ENCODE measurements around the gene SMIM45.

The SMIM45 gene

GRCh38 chr22:41914611-41915034 is 37.3 kb upstream of the SMIM45 start:
- peaks cover 0 to 55% (median 25%) of the 10 kb centered on the region in 4 donors for H3K4me1 ChIP-seq
- H3K27me3 ChIP-seq = peaks cover 8 to 85% of the 10 kb centered on the region in 2 donors
- DNase-seq (ENCODE audit: low spot score in 2 of 2) = no peak

DNA sequence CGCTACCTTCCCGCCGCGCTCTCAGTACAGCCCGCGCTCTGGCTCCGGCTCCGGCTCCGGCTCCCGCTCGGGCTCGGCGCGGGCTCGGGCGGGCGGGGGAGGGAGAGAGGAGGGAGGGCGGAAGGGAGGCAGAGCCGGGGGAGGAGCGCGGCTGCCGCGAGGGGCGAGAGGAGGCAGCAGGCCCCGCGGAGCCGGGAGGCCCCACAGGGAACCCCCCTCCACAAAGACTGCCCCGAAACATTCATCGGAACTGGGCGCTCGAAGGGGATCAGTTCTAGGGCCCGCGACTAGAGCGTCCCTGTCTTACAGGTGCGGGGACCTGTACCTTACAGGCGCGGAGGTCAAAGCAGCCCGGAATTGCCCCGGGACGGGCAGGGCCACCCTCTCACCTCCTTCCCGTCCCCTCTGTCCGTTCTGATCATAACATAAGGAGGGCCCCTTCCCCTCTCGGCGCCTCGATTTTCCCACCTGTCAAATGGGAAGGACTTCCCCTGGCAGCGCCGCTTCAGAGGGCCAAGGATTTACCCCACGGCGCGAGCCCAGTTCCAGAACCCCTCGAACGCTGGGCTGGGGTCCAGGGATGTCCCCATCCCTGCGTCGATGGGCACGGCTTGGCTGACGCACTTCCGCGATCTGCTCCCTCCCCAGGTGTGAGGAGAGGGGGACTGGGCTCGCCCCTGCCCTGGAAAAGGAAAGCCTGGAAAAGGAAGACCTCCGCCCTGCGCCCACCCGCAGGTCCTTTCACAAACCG is 36.7 kb upstream of the SMIM45 start, which contains the start of gene SHISA8:
SHISA8 (minus strand) TSS at position 40 of the 751 bp plus-strand sequence. CDS start 407 bp downstream, outside the sequence.
- peak in 1 of 2 donors; percentile 26 for DNase-seq (ENCODE audit: low spot score in 2 of 2)
- WGBS, 2 donors = 5 to 10% methylated on average over 30 to 58 of the region's 63 CpGs
- Histone ChIP-seq H3K27me3 (peaks cover 8 to 91% of the 10 kb centered on the region in 2 donors), H3K4me3 (peak within 1 kb of the TSS in 3 of 4 donors; percentile 9 to 51 (median 31)), H3K36me3 (no peaks in the 10 kb centered on the region), H3K27ac (no peak within 1 kb of the TSS), H3K4me1 (peaks cover 0 to 55% (median 29%) of the 10 kb centered on the region in 4 donors), H3K9me3 (no peaks in the 10 kb centered on the region)
- TF ChIP-seq EP300 (IDR thresholded peaks at IDR 0.05) = no peak
- TF ChIP-seq CTCF (IDR thresholded peaks at IDR 0.05) = no peak
- no peak for TF ChIP-seq POLR2A (IDR thresholded peaks at IDR 0.05)

More at GRCh38 chr22:41914611-41915034, 37.3 kb upstream of the SMIM45 start:
- 2% methylated on average over 38 of the region's 67 CpGs; no CpG with 5 or more reads in 1 of the 2 donors for WGBS, 2 donors
- Histone ChIP-seq H3K9me3 (no peaks in the 10 kb centered on the region), H3K4me3 (peak overlapping the region in 3 of 4 donors; percentile 9 to 51 (median 31)), H3K27ac (no peak overlapping the region), H3K36me3 (no peaks in the 10 kb centered on the region)
- TF ChIP-seq POLR2A (IDR thresholded peaks at IDR 0.05) (no peak), EP300 (IDR thresholded peaks at IDR 0.05) (no peak), CTCF (IDR thresholded peaks at IDR 0.05) (no peak)

DNA sequence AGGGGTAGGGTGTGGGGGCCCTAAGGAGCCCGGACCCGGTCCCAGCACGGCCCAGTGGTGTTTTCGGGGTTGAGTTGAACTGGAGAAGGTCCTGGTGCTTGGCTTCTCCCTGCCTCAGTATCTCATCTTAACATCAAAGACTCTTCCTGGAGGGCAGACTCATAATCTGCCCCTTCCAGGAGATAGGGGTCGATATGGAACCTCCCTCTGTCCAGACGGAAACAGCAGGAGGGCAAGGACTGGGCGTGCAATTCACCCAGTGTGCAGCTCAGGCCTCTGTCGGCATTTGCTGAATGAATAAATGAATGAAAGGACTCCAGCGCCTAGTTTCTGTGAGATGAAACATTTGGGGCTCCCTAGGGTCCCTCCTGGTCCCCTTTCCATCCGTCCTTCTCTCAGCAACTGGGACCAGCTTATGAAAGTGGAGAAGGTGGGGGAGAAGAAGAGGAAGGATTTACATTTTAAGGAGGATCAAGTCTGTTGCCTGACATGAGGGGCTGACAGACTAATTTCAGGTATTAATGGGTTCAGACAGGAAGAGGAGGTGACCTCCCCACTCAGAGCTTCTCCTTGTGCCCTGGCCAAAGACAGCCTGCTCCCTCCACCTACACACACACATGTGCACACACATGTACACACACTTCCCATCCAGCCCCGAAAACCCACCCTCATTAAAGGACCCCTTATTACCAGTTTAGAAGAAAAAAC is 36.0 kb upstream of the SMIM45 start:
- Histone ChIP-seq H3K4me1 (peaks cover 0 to 51% (median 25%) of the 10 kb centered on the region in 4 donors), H3K36me3 (no peaks in the 10 kb centered on the region), H3K27me3 (peaks cover 8 to 84% of the 10 kb centered on the region in 2 donors), H3K27ac (no peak overlapping the region), H3K9me3 (no peaks in the 10 kb centered on the region), H3K4me3 (no peak overlapping the region)
- DNase-seq (ENCODE audit: low spot score in 2 of 2) = no peak
- WGBS, 2 donors = 43 to 64% methylated on average over 11 of the region's 11 CpGs
- TF ChIP-seq EP300 (IDR thresholded peaks at IDR 0.05) = no peak
- TF ChIP-seq CTCF (IDR thresholded peaks at IDR 0.05) = no peak
- TF ChIP-seq POLR2A (IDR thresholded peaks at IDR 0.05) = no peak

DNA sequence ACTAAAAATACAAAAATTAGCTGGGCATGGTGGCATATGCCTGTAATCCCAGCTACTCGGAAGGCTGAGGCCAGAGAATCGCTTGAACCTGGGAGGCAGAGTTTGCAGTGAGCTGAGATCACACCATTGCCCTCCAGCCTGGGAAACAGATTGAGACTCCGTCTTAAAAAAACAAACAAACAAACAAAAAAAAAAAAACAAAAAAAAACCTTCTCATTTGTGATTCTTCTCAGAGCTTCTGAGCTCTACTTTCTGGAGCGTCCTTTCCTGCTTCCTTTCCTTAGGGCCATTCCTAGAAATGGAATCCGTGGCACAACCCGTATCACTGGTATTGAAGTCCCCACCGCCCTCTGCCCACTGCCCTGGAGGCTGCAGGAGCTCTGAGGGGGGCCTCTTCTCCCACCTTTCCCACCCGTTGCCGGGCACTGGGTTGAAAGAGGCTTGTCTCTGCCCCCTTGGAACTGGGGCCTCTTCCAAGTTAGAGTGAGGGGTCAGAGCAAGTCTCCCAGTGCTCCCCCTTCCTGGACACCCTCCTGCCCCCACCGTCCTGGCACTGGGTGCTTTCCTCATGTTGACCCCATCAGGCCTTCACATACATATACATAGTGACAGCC is 35.1 kb upstream of the SMIM45 start:
- no peak overlapping the region for H3K27ac ChIP-seq
- no peaks in the 10 kb centered on the region for H3K36me3 ChIP-seq
- 63 to 73% methylated on average over 10 of the region's 10 CpGs for WGBS, 2 donors
- H3K9me3 ChIP-seq = no peaks in the 10 kb centered on the region
- H3K4me1 ChIP-seq = peaks cover 0 to 45% (median 21%) of the 10 kb centered on the region in 4 donors
- H3K27me3 ChIP-seq = peaks cover 3 to 75% of the 10 kb centered on the region in 2 donors
- TF ChIP-seq POLR2A (IDR thresholded peaks at IDR 0.05) (no peak), CTCF (IDR thresholded peaks at IDR 0.05) (no peak), EP300 (IDR thresholded peaks at IDR 0.05) (no peak)
- DNase-seq (ENCODE audit: low spot score in 2 of 2) = no peak
- H3K4me3 ChIP-seq = no peak overlapping the region
